Upper lobe of left lung (tissue), 4 donors: Measurements from ENCODE around the gene FAM163A.

Experiments used
- CTCF ChIP-seq, 6 experiments: fragments of 450-650 bp in 4 of 6; fragments of 200-600 bp in 2 of 6; sonication (generic) in 2 of 6; IDR thresholded peaks; one replicate each; pipeline ENCODE4 v1.5.1; 2016 to 2019; ENCODE audit warnings: antibody characterized with exemption in 6 of 6
- POLR2A ChIP-seq, 4 donors: fragments of 450-650 bp; IDR thresholded peaks; one replicate each; pipeline ENCODE4 v1.5.1; 2016 to 2017; ENCODE audit warnings: antibody characterized with exemption in 4 of 4, mild to moderate bottlenecking in 2 of 4
- POLR2AphosphoS5 ChIP-seq, 2 donors: sonication (generic); formaldehyde crosslinking; IDR thresholded peaks; one replicate each; pipeline ENCODE4 v1.5.1; 2017; ENCODE audit warnings: antibody characterized with exemption in 2 of 2

GRCh38 chr1:179810367-179810715, 67.2 kb downstream of the FAM163A start:
- no peak for TF ChIP-seq POLR2A (IDR thresholded peaks at IDR 0.05)
- no peak for TF ChIP-seq CTCF (IDR thresholded peaks at IDR 0.05)
- no peak for TF ChIP-seq POLR2AphosphoS5 (IDR thresholded peaks at IDR 0.05)
